PC-3 (cell line): Measurements from ENCODE around the gene CFAP58. TPM values are rescaled to one million over a fixed set of nuclear protein-coding genes. Genes with fewer than 3 reads are reported as not detected.
A peak's percentile ranks its signal among the peaks of the same experiment; 100 is the strongest.

Source experiments
- ATAC-seq: fragments of 200-7000 bp; cut with Tn5 transposase; 2 replicates; pipeline ENCODE4 v1.9.1; 2020; ENCODE audit warnings: mild to moderate bottlenecking, moderate library complexity
- BruUV-seq: library from RNA; stranded (reverse); fragments of 400-500 nt; replicated peaks from 2 replicates; lab custom pipeline; 2021; lab: Mats Ljungman, UMichigan
- CTCF ChIA-PET: fragments of 300-600 bp; sonication (Branson Sonifier 250); formaldehyde crosslinking; loops from one replicate; lab custom pipeline; 2022; ENCODE audit warnings: antibody characterized with exemption; lab: Charles Lee
- POLR2A ChIA-PET: fragments of 300-600 bp; sonication (Branson Sonifier 250); formaldehyde crosslinking; loops from one replicate; lab custom pipeline; 2022; ENCODE audit warnings: antibody characterized with exemption; ENCODE audit not compliant: unreplicated experiment; lab: Charles Lee
- DNase-seq: peaks from one replicate; pipeline ENCODE4 v3.0.0-alpha.2; 2015
- H2AFZ ChIP-seq: fragments of 300-600 bp; sonication (generic); 2 replicates; pipeline ENCODE4 v1.6.0; 2016; ENCODE audit warnings: antibody characterized with exemption, low read length
- H3F3A ChIP-seq: fragments of 300-600 bp; sonication (generic); one replicate; pipeline ENCODE4 v1.6.0; 2017; ENCODE audit warnings: antibody characterized with exemption, low read length, control low read depth, mild to moderate bottlenecking; ENCODE audit not compliant: unreplicated experiment
- H3K27ac ChIP-seq: fragments of 300-600 bp; sonication (generic); 2 replicates; pipeline ENCODE4 v1.5.1; 2016; ENCODE audit warnings: mild to moderate bottlenecking, low read length
- H3K27me3 ChIP-seq: fragments of 300-600 bp; sonication (generic); 2 replicates; pipeline ENCODE4 v1.6.1; 2016; ENCODE audit warnings: low read length, mixed read lengths
- H3K36me3 ChIP-seq: fragments of 300-600 bp; sonication (generic); 2 replicates; pipeline ENCODE4 v1.6.1; 2016; ENCODE audit warnings: low read depth, mixed run types, low read length, mixed read lengths
- H3K4me1 ChIP-seq: fragments of 300-600 bp; sonication (generic); 2 replicates; pipeline ENCODE4 v1.5.1; 2016; ENCODE audit warnings: low read length; ENCODE audit not compliant: insufficient read depth
- H3K4me2 ChIP-seq: fragments of 300-600 bp; sonication (generic); 2 replicates; pipeline ENCODE4 v1.6.0; 2016; ENCODE audit warnings: low read length
- H3K4me3 ChIP-seq: fragments of 300-600 bp; sonication (generic); 2 replicates; pipeline ENCODE4 v1.5.1; 2016; ENCODE audit warnings: mild to moderate bottlenecking, low read length, mixed read lengths
- H3K79me2 ChIP-seq: fragments of 300-600 bp; sonication (generic); 2 replicates; pipeline ENCODE4 v1.6.1; 2017; ENCODE audit warnings: low read length, mixed read lengths
- H3K9ac ChIP-seq: fragments of 300-600 bp; sonication (generic); 2 replicates; pipeline ENCODE4 v1.6.0; 2016; ENCODE audit warnings: mild to moderate bottlenecking, low read length
- H3K9me2 ChIP-seq: fragments of 300-600 bp; sonication (generic); replicated peaks from 2 replicates; pipeline ENCODE4 v1.6.1; 2016; ENCODE audit warnings: mixed run types, low read length, mixed read lengths
- H3K9me3 ChIP-seq: fragments of 300-600 bp; sonication (generic); 2 replicates; pipeline ENCODE4 v1.6.1; 2016; ENCODE audit warnings: low read length, mixed read lengths
- H4K20me1 ChIP-seq: fragments of 300-600 bp; sonication (generic); 2 replicates; pipeline ENCODE4 v1.6.1; 2016; ENCODE audit warnings: low read length, mixed read lengths
- CTCF ChIP-seq: fragments of 300-600 bp; sonication (generic); conservative IDR thresholded peaks from 2 replicates; pipeline ENCODE4 v1.5.1; 2017; ENCODE audit warnings: antibody characterized with exemption, low read depth, mild to moderate bottlenecking, low read length
- EZH2 ChIP-seq: fragments of 300-600 bp; sonication (generic); IDR thresholded peaks from one replicate; pipeline ENCODE4 v1.6.1; 2017; ENCODE audit warnings: antibody characterized with exemption, mild to moderate bottlenecking, low read length; ENCODE audit not compliant: unreplicated experiment
- EZH2phosphoT487 ChIP-seq: fragments of 300-600 bp; sonication (generic); IDR thresholded peaks from 2 replicates; pipeline ENCODE4 v1.6.1; 2018; ENCODE audit warnings: mild to moderate bottlenecking, antibody characterized with exemption, low read length, borderline replicate concordance
- intact Hi-C: fragments of 100-400 bp; cut with micrococcal nuclease; formaldehyde crosslinking; loops from 2 replicates; pipeline ENCODE4 v1.9.0; 2023
- total RNA-seq: library from RNA; depleted of rRNA; stranded (reverse); fragments of >200 nt; gene quantifications from 2 replicates; pipeline ENCODE4 v1.2.3, GENCODE V29; 2014

Gene CFAP58
- total RNA-seq, 1 experiment from 2014 or later: 0.26 TPM

GRCh38 chr10:104350127-104350635 lies 3.5 kb upstream of the CFAP58 start:
- H3K9ac ChIP-seq: peak overlapping the region; percentile 46
- H3K9me2 ChIP-seq: no peaks in the 10 kb centered on the region
- H3K27me3 ChIP-seq: 0 out of 2 replicates have a peak, but pooled peaks cover 5% of the 10 kb centered on the region
- H3F3A ChIP-seq: no peaks in the 10 kb centered on the region
- H3K4me2 ChIP-seq: peak overlapping the region; percentile 81
- no peaks in the 10 kb centered on the region for H3K9me3 ChIP-seq
- H2AFZ ChIP-seq: peak overlapping the region; percentile 69
- H3K4me1 ChIP-seq: peaks cover 41% of the 10 kb centered on the region
- peak; percentile 72 for DNase-seq
- intact Hi-C loops: loop anchor here (1.0 kb wide), 2 partner anchors 45 to 59 kb away; no protein-coding TSS in a partner anchor
- no peaks in the 10 kb centered on the region for H4K20me1 ChIP-seq
- CTCF ChIA-PET: interaction anchor here (1.1 to 2.0 kb wide), 3 partner anchors 40 to 75 kb away, joined by 4 to 15 read pairs (median 13); no protein-coding TSS in a partner anchor
- peak overlapping the region; percentile 59 for H3K4me3 ChIP-seq
- no TSS peak for BruUV-seq
- peak overlapping the region; percentile 92 for H3K27ac ChIP-seq
- POLR2A ChIA-PET: no interaction called here
- TF ChIP-seq CTCF (peak; percentile 81), EZH2 (no peak)
- H3K36me3 ChIP-seq: no peaks in the 10 kb centered on the region
- no peaks in the 10 kb centered on the region for H3K79me2 ChIP-seq
- ATAC-seq: peak; percentile 71

GRCh38 chr10:104351061-104351702 lies 2.5 kb upstream of the CFAP58 start:
- H3K36me3 ChIP-seq: no peaks in the 10 kb centered on the region
- peak overlapping the region; percentile 92 for H3K27ac ChIP-seq
- no peaks in the 10 kb centered on the region for H3K9me2 ChIP-seq
- H3F3A ChIP-seq: no peaks in the 10 kb centered on the region
- H3K27me3 ChIP-seq: 0 out of 2 replicates have a peak, but pooled peaks cover 8% of the 10 kb centered on the region
- TF ChIP-seq EZH2phosphoT487: no peak
- no peak for TF ChIP-seq CTCF
- TF ChIP-seq EZH2: no peak
- ATAC-seq (peak; percentile 43), DNase-seq (peak; percentile 76)
- H3K4me2 ChIP-seq: peak overlapping the region; percentile 81
- H4K20me1 ChIP-seq: no peaks in the 10 kb centered on the region
- intact Hi-C loops: no loop called here
- peaks cover 41% of the 10 kb centered on the region for H3K4me1 ChIP-seq
- POLR2A ChIA-PET: interaction anchor here (0.5 to 0.6 kb wide), 3 partner anchors 12 to 1356 kb away, joined by 3 to 12 read pairs (median 9); no protein-coding TSS in a partner anchor
- H3K9me3 ChIP-seq: no peaks in the 10 kb centered on the region
- BruUV-seq: no TSS peak
- peak overlapping the region; percentile 46 for H3K9ac ChIP-seq
- H3K79me2 ChIP-seq: no peaks in the 10 kb centered on the region
- peak overlapping the region; percentile 26; the same call in 1 of the 2 replicates for H3K4me3 ChIP-seq
- H2AFZ ChIP-seq: 0 out of 2 replicates have a peak overlapping the region, but pooled peaks have one; percentile 16
- CTCF ChIA-PET: interaction anchor here (0.5 to 2.0 kb wide), 6 partner anchors 41 to 76 kb away, joined by 3 to 15 read pairs (median 6); no protein-coding TSS in a partner anchor
